ENCODE results near the gene PSMA4.

PSMA4 gene

DNA sequence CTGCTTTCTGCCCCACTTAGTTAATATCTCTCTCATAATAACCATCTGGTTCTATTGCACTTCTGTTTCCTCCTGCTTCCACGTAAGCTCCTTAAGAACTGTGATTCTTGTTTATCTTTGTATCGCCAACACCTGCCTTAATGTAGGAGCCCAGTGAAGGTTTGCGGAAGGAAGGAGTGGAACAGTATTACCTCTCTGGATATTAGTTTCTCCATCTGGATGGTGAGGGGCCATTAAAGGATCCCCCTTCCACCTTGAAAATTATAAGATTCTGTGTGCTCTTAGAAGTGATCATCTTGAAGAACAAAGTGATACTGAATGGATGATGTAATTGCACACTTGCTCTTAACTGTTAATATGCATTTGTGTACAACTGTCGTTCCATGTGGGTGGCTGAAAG lies 27.3 kb downstream of the PSMA4 start (continued):
- TF ChIP-seq, protein P1, sequence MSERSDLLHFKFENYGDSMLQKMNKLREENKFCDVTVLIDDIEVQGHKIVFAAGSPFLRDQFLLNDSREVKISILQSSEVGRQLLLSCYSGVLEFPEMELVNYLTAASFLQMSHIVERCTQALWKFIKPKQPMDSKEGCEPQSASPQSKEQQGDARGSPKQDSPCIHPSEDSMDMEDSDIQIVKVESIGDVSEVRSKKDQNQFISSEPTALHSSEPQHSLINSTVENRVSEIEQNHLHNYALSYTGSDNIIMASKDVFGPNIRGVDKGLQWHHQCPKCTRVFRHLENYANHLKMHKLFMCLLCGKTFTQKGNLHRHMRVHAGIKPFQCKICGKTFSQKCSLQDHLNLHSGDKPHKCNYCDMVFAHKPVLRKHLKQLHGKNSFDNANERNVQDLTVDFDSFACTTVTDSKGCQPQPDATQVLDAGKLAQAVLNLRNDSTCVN (tag by site-specific recombination; optimal IDR thresholded peaks at IDR 0.05), result no peak
- TF ChIP-seq ZNF658 (tag by site-specific recombination; IDR thresholded peaks at IDR 0.05) (no peak), ZNF449 (tag by site-specific recombination; IDR thresholded peaks at IDR 0.05) (no peak), ZNF184 (tag by site-specific recombination; IDR thresholded peaks at IDR 0.05) (no peak), ZNF433 (tag by site-specific recombination; IDR thresholded peaks at IDR 0.05; ENCODE audit: low read depth) (no peak), SETDB1 (IDR thresholded peaks at IDR 0.05; ENCODE audit: insufficient read length, low read length) (no peak), ZNF704 (tag by site-specific recombination; IDR thresholded peaks at IDR 0.05) (no peak), ZBTB7A (tag by site-specific recombination; IDR thresholded peaks at IDR 0.05; ENCODE audit: low read depth) (no peak), ZNF211 (tag by site-specific recombination; IDR thresholded peaks at IDR 0.05; ENCODE audit: low read depth) (no peak), ZNF280D (tag by site-specific recombination; IDR thresholded peaks at IDR 0.05) (no peak), ZBTB1 (tag by site-specific recombination; IDR thresholded peaks at IDR 0.05) (no peak), ZSCAN30 (tag by site-specific recombination; IDR thresholded peaks at IDR 0.05) (no peak), ZNF426 (tag by site-specific recombination; IDR thresholded peaks at IDR 0.05) (no peak), ZNF792 (tag by site-specific recombination; IDR thresholded peaks at IDR 0.05) (no peak), ZNF560 (tag by site-specific recombination; IDR thresholded peaks at IDR 0.05; ENCODE audit: borderline replicate concordance) (no peak), ZNF501 (tag by site-specific recombination; IDR thresholded peaks at IDR 0.05) (no peak), ZNF785 (tag by site-specific recombination; IDR thresholded peaks at IDR 0.05) (no peak), ZNF530 (tag by site-specific recombination; IDR thresholded peaks at IDR 0.05; ENCODE audit: low read depth) (no peak), ZNF214 (tag by site-specific recombination; IDR thresholded peaks at IDR 0.05; ENCODE audit: borderline replicate concordance) (no peak), PBX3 (CRISPR knock-in tag; IDR thresholded peaks at IDR 0.05) (no peak), ZNF23 (tag by site-specific recombination; IDR thresholded peaks at IDR 0.05; ENCODE audit: borderline replicate concordance) (no peak), ZNF768 (tag by site-specific recombination; IDR thresholded peaks at IDR 0.05) (no peak), ZNF473 (tag by site-specific recombination; IDR thresholded peaks at IDR 0.05) (no peak), ZNF24 (tag by site-specific recombination; IDR thresholded peaks at IDR 0.05) (peak; percentile 70; the same call in 1 of the 2 replicates), SCRT2 (tag by site-specific recombination; IDR thresholded peaks at IDR 0.05) (no peak), ZNF629 (tag by site-specific recombination; IDR thresholded peaks at IDR 0.05) (0 out of 2 replicates have a peak, but pooled peaks have one; percentile 22), ZNF2 (tag by site-specific recombination; IDR thresholded peaks at IDR 0.05) (no peak)
- TF ChIP-seq, protein P2, sequence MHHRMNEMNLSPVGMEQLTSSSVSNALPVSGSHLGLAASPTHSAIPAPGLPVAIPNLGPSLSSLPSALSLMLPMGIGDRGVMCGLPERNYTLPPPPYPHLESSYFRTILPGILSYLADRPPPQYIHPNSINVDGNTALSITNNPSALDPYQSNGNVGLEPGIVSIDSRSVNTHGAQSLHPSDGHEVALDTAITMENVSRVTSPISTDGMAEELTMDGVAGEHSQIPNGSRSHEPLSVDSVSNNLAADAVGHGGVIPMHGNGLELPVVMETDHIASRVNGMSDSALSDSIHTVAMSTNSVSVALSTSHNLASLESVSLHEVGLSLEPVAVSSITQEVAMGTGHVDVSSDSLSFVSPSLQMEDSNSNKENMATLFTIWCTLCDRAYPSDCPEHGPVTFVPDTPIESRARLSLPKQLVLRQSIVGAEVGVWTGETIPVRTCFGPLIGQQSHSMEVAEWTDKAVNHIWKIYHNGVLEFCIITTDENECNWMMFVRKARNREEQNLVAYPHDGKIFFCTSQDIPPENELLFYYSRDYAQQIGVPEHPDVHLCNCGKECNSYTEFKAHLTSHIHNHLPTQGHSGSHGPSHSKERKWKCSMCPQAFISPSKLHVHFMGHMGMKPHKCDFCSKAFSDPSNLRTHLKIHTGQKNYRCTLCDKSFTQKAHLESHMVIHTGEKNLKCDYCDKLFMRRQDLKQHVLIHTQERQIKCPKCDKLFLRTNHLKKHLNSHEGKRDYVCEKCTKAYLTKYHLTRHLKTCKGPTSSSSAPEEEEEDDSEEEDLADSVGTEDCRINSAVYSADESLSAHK (tag by site-specific recombination; IDR thresholded peaks at IDR 0.05), result no peak
- TF ChIP-seq, protein P3, sequence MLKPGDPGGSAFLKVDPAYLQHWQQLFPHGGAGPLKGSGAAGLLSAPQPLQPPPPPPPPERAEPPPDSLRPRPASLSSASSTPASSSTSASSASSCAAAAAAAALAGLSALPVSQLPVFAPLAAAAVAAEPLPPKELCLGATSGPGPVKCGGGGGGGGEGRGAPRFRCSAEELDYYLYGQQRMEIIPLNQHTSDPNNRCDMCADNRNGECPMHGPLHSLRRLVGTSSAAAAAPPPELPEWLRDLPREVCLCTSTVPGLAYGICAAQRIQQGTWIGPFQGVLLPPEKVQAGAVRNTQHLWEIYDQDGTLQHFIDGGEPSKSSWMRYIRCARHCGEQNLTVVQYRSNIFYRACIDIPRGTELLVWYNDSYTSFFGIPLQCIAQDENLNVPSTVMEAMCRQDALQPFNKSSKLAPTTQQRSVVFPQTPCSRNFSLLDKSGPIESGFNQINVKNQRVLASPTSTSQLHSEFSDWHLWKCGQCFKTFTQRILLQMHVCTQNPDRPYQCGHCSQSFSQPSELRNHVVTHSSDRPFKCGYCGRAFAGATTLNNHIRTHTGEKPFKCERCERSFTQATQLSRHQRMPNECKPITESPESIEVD (tag by site-specific recombination; IDR thresholded peaks at IDR 0.05), result no peak

Data from HEK293 (cell line).